Measurements from ENCODE around the gene TNRC6B.
A peak's percentile ranks its signal among the peaks of the same experiment; 100 is the strongest.
"Not testable (repeated sequence)": the region's sequence is repeated elsewhere in the genome, so short reads cannot be mapped to it uniquely, and the experiment has no call there.

The TNRC6B gene

GRCh38 chr22:40157330-40157945 lies 20.3 kb upstream of the TNRC6B start:
- DNase-seq (ENCODE audit: low read depth, low spot score): no peak
- Histone ChIP-seq H3K4me1 (ENCODE audit: control insufficient read depth, insufficient read depth, low read length) (no peaks in the 10 kb centered on the region; the same call in 1 of the 2 replicates), H3K36me3 (ENCODE audit: control insufficient read depth, insufficient read depth, low read length) (no peaks in the 10 kb centered on the region; the same call in 1 of the 2 replicates), H3K27me3 (ENCODE audit: control insufficient read depth, insufficient read depth, low read length) (no peaks in the 10 kb centered on the region), H3K4me3 (ENCODE audit: low read length) (no peak overlapping the region), H3K27ac (ENCODE audit: low read length) (no peak overlapping the region), H3K9me3 (ENCODE audit: control insufficient read depth, insufficient read depth, low read length) (no peaks in the 10 kb centered on the region)
- no CpG with 5 or more reads among the region's 4 CpGs for WGBS (ENCODE audit: insufficient coverage, insufficient read length)

GRCh38 chr22:40161194-40161593 lies 16.5 kb upstream of the TNRC6B start:
- no peaks in the 10 kb centered on the region for H3K27me3 ChIP-seq (ENCODE audit: control insufficient read depth, insufficient read depth, low read length)
- WGBS (ENCODE audit: insufficient coverage, insufficient read length): no CpG with 5 or more reads among the region's 1 CpG
- DNase-seq (ENCODE audit: low read depth, low spot score): no peak
- H3K4me1 ChIP-seq (ENCODE audit: control insufficient read depth, insufficient read depth, low read length): no peaks in the 10 kb centered on the region; the same call in 1 of the 2 replicates
- H3K4me3 ChIP-seq (ENCODE audit: low read length): no peak overlapping the region
- H3K9me3 ChIP-seq (ENCODE audit: control insufficient read depth, insufficient read depth, low read length): no peaks in the 10 kb centered on the region
- no peaks in the 10 kb centered on the region; the same call in 1 of the 2 replicates for H3K36me3 ChIP-seq (ENCODE audit: control insufficient read depth, insufficient read depth, low read length)
- H3K27ac ChIP-seq (ENCODE audit: low read length): no peak overlapping the region

GRCh38 chr22:40165537-40165936 lies 12.2 kb upstream of the TNRC6B start:
- H3K36me3 ChIP-seq (ENCODE audit: control insufficient read depth, insufficient read depth, low read length); H3K27ac ChIP-seq (ENCODE audit: low read length); H3K27me3 ChIP-seq (ENCODE audit: control insufficient read depth, insufficient read depth, low read length); H3K9me3 ChIP-seq (ENCODE audit: control insufficient read depth, insufficient read depth, low read length); H3K4me3 ChIP-seq (ENCODE audit: low read length); DNase-seq (ENCODE audit: low read depth, low spot score); H3K4me1 ChIP-seq (ENCODE audit: control insufficient read depth, insufficient read depth, low read length): not testable (repeated sequence)
- no CpG with 5 or more reads among the region's 2 CpGs for WGBS (ENCODE audit: insufficient coverage, insufficient read length)

- Histone ChIP-seq H3K9me3 (ENCODE audit: control insufficient read depth, insufficient read depth, low read length) (no peaks in the 10 kb centered on the region), H3K4me1 (ENCODE audit: control insufficient read depth, insufficient read depth, low read length) (no peaks in the 10 kb centered on the region), H3K27ac (ENCODE audit: low read length) (no peak overlapping the region), H3K4me3 (ENCODE audit: low read length) (no peak overlapping the region), H3K27me3 (ENCODE audit: control insufficient read depth, insufficient read depth, low read length) (no peaks in the 10 kb centered on the region), H3K36me3 (ENCODE audit: control insufficient read depth, insufficient read depth, low read length) (no peaks in the 10 kb centered on the region)
- WGBS (ENCODE audit: insufficient coverage, insufficient read length): no CpG with 5 or more reads among the region's 12 CpGs
- no peak for DNase-seq (ENCODE audit: low read depth, low spot score)
Observed at GRCh38 chr22:40175611-40176244, 2.0 kb upstream of the TNRC6B start.

- H3K4me1 ChIP-seq (ENCODE audit: control insufficient read depth, insufficient read depth, low read length): no peaks in the 10 kb centered on the region; the same call in 1 of the 2 replicates
- H3K36me3 ChIP-seq (ENCODE audit: control insufficient read depth, insufficient read depth, low read length): no peaks in the 10 kb centered on the region
- no CpG with 5 or more reads among the region's 14 CpGs for WGBS (ENCODE audit: insufficient coverage, insufficient read length)
- H3K27me3 ChIP-seq (ENCODE audit: control insufficient read depth, insufficient read depth, low read length): no peaks in the 10 kb centered on the region
- no peaks in the 10 kb centered on the region for H3K9me3 ChIP-seq (ENCODE audit: control insufficient read depth, insufficient read depth, low read length)
- H3K27ac ChIP-seq (ENCODE audit: low read length): no peak overlapping the region
- H3K4me3 ChIP-seq (ENCODE audit: low read length): peak overlapping the region; percentile 23; the same call in 1 of the 2 replicates
- no peak for DNase-seq (ENCODE audit: low read depth, low spot score)
Observed at GRCh38 chr22:40176921-40177737, 596 bp upstream of the TNRC6B start.

GRCh38 chr22:40178417-40179409 lies 988 bp downstream of the TNRC6B start:
- H3K36me3 ChIP-seq (ENCODE audit: control insufficient read depth, insufficient read depth, low read length): no peaks in the 10 kb centered on the region
- no peak for DNase-seq (ENCODE audit: low read depth, low spot score)
- peaks cover 5% of the 10 kb centered on the region for H3K4me1 ChIP-seq (ENCODE audit: control insufficient read depth, insufficient read depth, low read length)
- H3K4me3 ChIP-seq (ENCODE audit: low read length): peak overlapping the region; percentile 85; the same call in 1 of the 2 replicates
- H3K27ac ChIP-seq (ENCODE audit: low read length): no peak overlapping the region
- H3K9me3 ChIP-seq (ENCODE audit: control insufficient read depth, insufficient read depth, low read length): no peaks in the 10 kb centered on the region
- no peaks in the 10 kb centered on the region for H3K27me3 ChIP-seq (ENCODE audit: control insufficient read depth, insufficient read depth, low read length)
- no CpG with 5 or more reads among the region's 17 CpGs for WGBS (ENCODE audit: insufficient coverage, insufficient read length)

GRCh38 chr22:40179526-40179925 lies 1.8 kb downstream of the TNRC6B start:
- H3K27ac ChIP-seq (ENCODE audit: low read length): no peak overlapping the region
- H3K4me3 ChIP-seq (ENCODE audit: low read length): peak overlapping the region; percentile 10; the same call in 1 of the 2 replicates
- no CpG with 5 or more reads among the region's 2 CpGs for WGBS (ENCODE audit: insufficient coverage, insufficient read length)
- H3K36me3 ChIP-seq (ENCODE audit: control insufficient read depth, insufficient read depth, low read length): no peaks in the 10 kb centered on the region
- peaks cover 5% of the 10 kb centered on the region for H3K4me1 ChIP-seq (ENCODE audit: control insufficient read depth, insufficient read depth, low read length)
- no peaks in the 10 kb centered on the region for H3K27me3 ChIP-seq (ENCODE audit: control insufficient read depth, insufficient read depth, low read length)
- no peak for DNase-seq (ENCODE audit: low read depth, low spot score)
- H3K9me3 ChIP-seq (ENCODE audit: control insufficient read depth, insufficient read depth, low read length): no peaks in the 10 kb centered on the region

GRCh38 chr22:40180403-40180802 lies 2.7 kb downstream of the TNRC6B start:
- no peak for DNase-seq (ENCODE audit: low read depth, low spot score)
- H3K27ac ChIP-seq (ENCODE audit: low read length): no peak overlapping the region
- H3K36me3 ChIP-seq (ENCODE audit: control insufficient read depth, insufficient read depth, low read length): no peaks in the 10 kb centered on the region
- no peaks in the 10 kb centered on the region for H3K27me3 ChIP-seq (ENCODE audit: control insufficient read depth, insufficient read depth, low read length)
- no CpG with 5 or more reads among the region's 4 CpGs for WGBS (ENCODE audit: insufficient coverage, insufficient read length)
- H3K9me3 ChIP-seq (ENCODE audit: control insufficient read depth, insufficient read depth, low read length): no peaks in the 10 kb centered on the region
- H3K4me3 ChIP-seq (ENCODE audit: low read length): no peak overlapping the region
- peaks cover 5% of the 10 kb centered on the region for H3K4me1 ChIP-seq (ENCODE audit: control insufficient read depth, insufficient read depth, low read length)

- H3K36me3 ChIP-seq (ENCODE audit: control insufficient read depth, insufficient read depth, low read length): no peaks in the 10 kb centered on the region
- no peak for DNase-seq (ENCODE audit: low read depth, low spot score)
- no CpG with 5 or more reads among the region's 3 CpGs for WGBS (ENCODE audit: insufficient coverage, insufficient read length)
- no peak overlapping the region for H3K4me3 ChIP-seq (ENCODE audit: low read length)
- H3K9me3 ChIP-seq (ENCODE audit: control insufficient read depth, insufficient read depth, low read length): no peaks in the 10 kb centered on the region
- peaks cover 5% of the 10 kb centered on the region for H3K4me1 ChIP-seq (ENCODE audit: control insufficient read depth, insufficient read depth, low read length)
- H3K27ac ChIP-seq (ENCODE audit: low read length): no peak overlapping the region
- H3K27me3 ChIP-seq (ENCODE audit: control insufficient read depth, insufficient read depth, low read length): no peaks in the 10 kb centered on the region
Observed at GRCh38 chr22:40181323-40181722, 3.6 kb downstream of the TNRC6B start.
